ENCODE data around the gene CENPO. TPM values are rescaled to one million over a fixed set of nuclear protein-coding genes. Genes with fewer than 3 reads are reported as not detected.

CENPO gene
- total RNA-seq, 1 experiment from 2014 or later = 54.8 TPM

GRCh38 chr2:24745825-24746224 lies 47.4 kb upstream of the CENPO start:
- intact Hi-C loops (cut with micrococcal nuclease; ENCODE audit: unreplicated experiment) = no loop called here
- no peaks in the 10 kb centered on the region for H3K9me3 ChIP-seq
- Mint-ChIP-seq H3K36me3 (ENCODE audit: insufficient read depth, unreplicated experiment) (peaks cover 7% of the 10 kb centered on the region), H3K9me3 (ENCODE audit: unreplicated experiment) (no peaks in the 10 kb centered on the region), H3K4me1 (ENCODE audit: low read depth, unreplicated experiment) (no peaks in the 10 kb centered on the region), H3K4me3 (ENCODE audit: unreplicated experiment) (no peak overlapping the region), H3K27ac (ENCODE audit: unreplicated experiment) (no peak overlapping the region), H3K27me3 (ENCODE audit: insufficient read depth, unreplicated experiment) (no peaks in the 10 kb centered on the region)
- CTCF ChIA-PET = no interaction called here
- H3K4me1 ChIP-seq = no peaks in the 10 kb centered on the region
- no peaks in the 10 kb centered on the region for H3K27me3 ChIP-seq (replicated peaks; ENCODE audit: control insufficient read depth, insufficient read depth, low read length)
- POLR2A ChIA-PET = no interaction called here
- H3K36me3 ChIP-seq (ENCODE audit: control insufficient read depth, insufficient read depth, low read length) = no peaks in the 10 kb centered on the region; the same call in 1 of the 2 replicates
- DNase-seq = no peak
- no TSS peak for BruUV-seq (replicated peaks)
- TF ChIP-seq, protein P1, sequence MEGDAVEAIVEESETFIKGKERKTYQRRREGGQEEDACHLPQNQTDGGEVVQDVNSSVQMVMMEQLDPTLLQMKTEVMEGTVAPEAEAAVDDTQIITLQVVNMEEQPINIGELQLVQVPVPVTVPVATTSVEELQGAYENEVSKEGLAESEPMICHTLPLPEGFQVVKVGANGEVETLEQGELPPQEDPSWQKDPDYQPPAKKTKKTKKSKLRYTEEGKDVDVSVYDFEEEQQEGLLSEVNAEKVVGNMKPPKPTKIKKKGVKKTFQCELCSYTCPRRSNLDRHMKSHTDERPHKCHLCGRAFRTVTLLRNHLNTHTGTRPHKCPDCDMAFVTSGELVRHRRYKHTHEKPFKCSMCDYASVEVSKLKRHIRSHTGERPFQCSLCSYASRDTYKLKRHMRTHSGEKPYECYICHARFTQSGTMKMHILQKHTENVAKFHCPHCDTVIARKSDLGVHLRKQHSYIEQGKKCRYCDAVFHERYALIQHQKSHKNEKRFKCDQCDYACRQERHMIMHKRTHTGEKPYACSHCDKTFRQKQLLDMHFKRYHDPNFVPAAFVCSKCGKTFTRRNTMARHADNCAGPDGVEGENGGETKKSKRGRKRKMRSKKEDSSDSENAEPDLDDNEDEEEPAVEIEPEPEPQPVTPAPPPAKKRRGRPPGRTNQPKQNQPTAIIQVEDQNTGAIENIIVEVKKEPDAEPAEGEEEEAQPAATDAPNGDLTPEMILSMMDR (IDR thresholded peaks at IDR 0.05; ENCODE audit: insufficient read depth in 1 of 2, low read depth in 1 of 2, low read length in 1 of 2, severe bottlenecking in 1 of 2, unreplicated experiment in 1 of 2) = no peak
- no peak overlapping the region for H3K4me3 ChIP-seq (ENCODE audit: low read depth, low read length)

GRCh38 chr2:24747299-24747698 lies 45.9 kb upstream of the CENPO start:
- intact Hi-C loops (cut with micrococcal nuclease; ENCODE audit: unreplicated experiment) = no loop called here
- Histone ChIP-seq H3K4me1 (no peaks in the 10 kb centered on the region), H3K36me3 (ENCODE audit: control insufficient read depth, insufficient read depth, low read length) (no peaks in the 10 kb centered on the region; the same call in 1 of the 2 replicates), H3K9me3 (no peaks in the 10 kb centered on the region), H3K27me3 (replicated peaks; ENCODE audit: control insufficient read depth, insufficient read depth, low read length) (no peaks in the 10 kb centered on the region), H3K4me3 (ENCODE audit: low read depth, low read length) (no peak overlapping the region)
- no TSS peak for BruUV-seq (replicated peaks)
- ChIA-PET CTCF (no interaction called here), POLR2A (no interaction called here)
- Mint-ChIP-seq H3K27me3 (ENCODE audit: insufficient read depth, unreplicated experiment) (no peaks in the 10 kb centered on the region), H3K9me3 (ENCODE audit: unreplicated experiment) (no peaks in the 10 kb centered on the region), H3K36me3 (ENCODE audit: insufficient read depth, unreplicated experiment) (peaks cover 7% of the 10 kb centered on the region), H3K4me3 (ENCODE audit: unreplicated experiment) (no peak overlapping the region), H3K27ac (ENCODE audit: unreplicated experiment) (no peak overlapping the region), H3K4me1 (ENCODE audit: low read depth, unreplicated experiment) (no peaks in the 10 kb centered on the region)
- DNase-seq = no peak
- TF ChIP-seq, protein P1 (IDR thresholded peaks at IDR 0.05; ENCODE audit: insufficient read depth in 1 of 2, low read depth in 1 of 2, low read length in 1 of 2, severe bottlenecking in 1 of 2, unreplicated experiment in 1 of 2) = no peak

DNA sequence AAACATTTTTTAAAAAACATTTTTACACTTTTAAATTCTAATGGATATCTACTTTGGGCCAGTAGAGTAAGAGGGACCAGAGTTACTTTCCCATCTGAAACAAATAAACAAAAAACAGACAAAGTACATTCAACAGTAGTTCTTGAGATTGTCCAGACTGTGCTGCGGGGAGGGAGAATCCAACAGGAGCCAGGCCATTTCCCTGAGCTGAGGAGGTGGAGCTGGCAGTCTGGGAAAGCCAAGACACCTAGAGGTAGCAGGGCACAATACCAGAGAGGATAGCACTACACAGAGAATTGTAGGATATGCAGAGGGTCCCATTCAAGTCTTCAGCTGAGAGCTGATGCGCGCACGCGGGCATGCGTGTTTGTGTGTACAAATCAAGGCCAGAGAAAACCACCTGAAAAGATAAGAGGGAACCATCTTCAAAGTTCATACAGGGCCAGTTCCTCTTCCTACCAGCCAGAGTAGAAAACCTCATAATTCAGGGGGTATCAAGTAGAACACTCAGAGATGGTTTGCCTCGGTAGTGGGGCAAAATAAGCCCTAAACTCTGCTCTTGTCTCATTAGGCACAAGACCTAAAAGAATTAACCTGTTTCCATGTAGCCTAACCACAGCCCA lies 44.0 kb upstream of the CENPO start:
- Mint-ChIP-seq H3K27me3 (ENCODE audit: insufficient read depth, unreplicated experiment) (no peaks in the 10 kb centered on the region), H3K4me1 (ENCODE audit: low read depth, unreplicated experiment) (no peaks in the 10 kb centered on the region), H3K36me3 (ENCODE audit: insufficient read depth, unreplicated experiment) (no peaks in the 10 kb centered on the region), H3K9me3 (ENCODE audit: unreplicated experiment) (no peaks in the 10 kb centered on the region), H3K27ac (ENCODE audit: unreplicated experiment) (no peak overlapping the region), H3K4me3 (ENCODE audit: unreplicated experiment) (no peak overlapping the region)
- Histone ChIP-seq H3K4me3 (ENCODE audit: low read depth, low read length) (no peak overlapping the region), H3K4me1 (no peaks in the 10 kb centered on the region), H3K27me3 (replicated peaks; ENCODE audit: control insufficient read depth, insufficient read depth, low read length) (no peaks in the 10 kb centered on the region), H3K36me3 (ENCODE audit: control insufficient read depth, insufficient read depth, low read length) (no peaks in the 10 kb centered on the region), H3K9me3 (no peaks in the 10 kb centered on the region)
- POLR2A ChIA-PET = no interaction called here
- TF ChIP-seq, protein P1 (IDR thresholded peaks at IDR 0.05; ENCODE audit: insufficient read depth in 1 of 2, low read depth in 1 of 2, low read length in 1 of 2, severe bottlenecking in 1 of 2, unreplicated experiment in 1 of 2) = no peak
- no peak for DNase-seq
- intact Hi-C loops (cut with micrococcal nuclease; ENCODE audit: unreplicated experiment) = no loop called here
- no TSS peak for BruUV-seq (replicated peaks)
- CTCF ChIA-PET = interaction anchor here (1.0 kb wide), 1 partner anchor 43 kb away, joined by 3 read pairs; the partner anchor contains the start of genes CENPO and PTRHD1

Measured in Caco-2 (cell line).